HG03520 (cell line): ENCODE measurements around the gene PRUNE1.

ENCODE experiments used
- ATAC-seq: cut with Tn5 transposase; IDR thresholded peaks from one replicate; pipeline ENCODE4 v1.9.1; 2021; ENCODE audit warnings: mild to moderate bottlenecking, moderate library complexity; ENCODE audit not compliant: unreplicated experiment

PRUNE1 gene

DNA sequence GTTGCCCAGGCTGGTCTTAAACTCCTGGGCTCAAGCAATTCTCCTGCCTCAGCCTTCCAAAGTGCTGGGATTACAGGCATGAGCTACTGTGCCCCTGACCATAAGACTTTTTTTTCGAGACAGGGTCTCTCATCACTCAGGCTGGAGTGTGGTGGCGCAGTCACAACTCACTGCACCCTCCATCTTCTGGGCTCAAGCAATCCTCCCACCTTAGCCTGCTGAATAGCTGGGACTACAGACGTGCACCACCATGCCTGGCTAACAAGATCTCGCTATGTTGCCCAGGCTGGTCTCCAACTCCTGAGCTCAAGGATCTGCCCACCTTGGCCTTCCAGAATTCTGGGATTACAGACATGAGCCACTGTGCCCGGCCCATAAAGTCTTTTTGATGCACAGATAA lies 41.2 kb downstream of the PRUNE1 start:
- ATAC-seq = no peak

DNA sequence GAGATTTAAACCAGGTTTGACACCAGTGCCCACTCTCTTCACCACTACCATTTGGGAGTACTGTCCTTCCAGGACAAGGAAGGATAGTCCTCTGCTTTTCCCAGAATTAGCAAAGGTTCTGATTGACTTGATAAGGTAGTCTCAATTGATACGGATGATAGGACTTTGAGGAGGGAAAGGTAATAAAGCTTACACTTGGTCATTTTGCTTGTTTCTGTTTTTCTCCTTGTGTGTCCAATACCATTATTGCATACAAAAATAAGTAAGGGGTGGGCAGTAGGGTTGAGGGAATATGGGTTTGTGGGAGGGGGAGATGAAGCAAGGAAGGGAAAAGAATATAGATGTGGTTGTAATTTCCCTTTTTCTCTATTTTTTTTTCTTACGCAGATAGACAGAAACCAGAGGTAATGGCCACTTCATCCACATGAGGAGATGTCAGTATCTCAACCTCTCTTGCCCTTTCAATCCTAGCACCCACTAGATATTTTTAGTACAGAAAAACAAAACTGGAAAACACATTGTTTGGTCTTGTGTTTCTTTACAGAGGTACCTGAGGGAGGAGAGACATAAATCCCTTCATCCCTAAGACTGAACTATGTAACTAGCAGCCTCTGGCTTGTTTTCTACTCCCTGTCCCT lies 41.9 kb downstream of the PRUNE1 start:
- no peak for ATAC-seq

DNA sequence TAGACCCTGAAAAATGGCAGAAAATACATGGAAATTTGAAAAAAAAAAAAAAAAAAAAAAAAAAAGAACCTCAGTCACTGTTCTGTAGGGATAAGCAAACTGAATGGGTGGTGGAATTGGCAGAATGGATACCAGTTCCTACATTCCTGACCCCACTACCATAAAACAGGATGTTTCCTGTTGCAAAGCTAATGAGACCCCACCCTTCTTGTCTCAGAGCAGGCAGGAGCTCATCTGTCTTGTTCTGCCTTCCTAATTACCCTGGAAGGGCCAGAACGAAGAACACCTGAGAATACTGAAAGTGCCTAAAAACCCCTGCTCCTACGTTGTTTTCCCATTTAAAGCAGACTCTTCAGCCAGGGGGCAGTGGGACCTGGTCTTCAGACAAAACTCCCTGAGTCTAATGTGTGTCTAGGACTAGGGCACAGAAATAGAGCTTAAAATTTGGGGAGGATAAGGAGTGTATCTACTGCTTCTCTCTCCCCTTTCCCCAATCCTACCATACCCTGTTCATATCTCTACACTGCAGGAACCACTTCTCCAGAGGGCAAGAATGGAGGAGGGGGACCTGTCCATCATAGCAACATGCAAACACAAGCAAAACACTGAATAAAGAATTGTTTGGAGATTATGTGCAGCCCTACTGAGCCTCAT lies 43.2 kb downstream of the PRUNE1 start:
- no peak for ATAC-seq

DNA sequence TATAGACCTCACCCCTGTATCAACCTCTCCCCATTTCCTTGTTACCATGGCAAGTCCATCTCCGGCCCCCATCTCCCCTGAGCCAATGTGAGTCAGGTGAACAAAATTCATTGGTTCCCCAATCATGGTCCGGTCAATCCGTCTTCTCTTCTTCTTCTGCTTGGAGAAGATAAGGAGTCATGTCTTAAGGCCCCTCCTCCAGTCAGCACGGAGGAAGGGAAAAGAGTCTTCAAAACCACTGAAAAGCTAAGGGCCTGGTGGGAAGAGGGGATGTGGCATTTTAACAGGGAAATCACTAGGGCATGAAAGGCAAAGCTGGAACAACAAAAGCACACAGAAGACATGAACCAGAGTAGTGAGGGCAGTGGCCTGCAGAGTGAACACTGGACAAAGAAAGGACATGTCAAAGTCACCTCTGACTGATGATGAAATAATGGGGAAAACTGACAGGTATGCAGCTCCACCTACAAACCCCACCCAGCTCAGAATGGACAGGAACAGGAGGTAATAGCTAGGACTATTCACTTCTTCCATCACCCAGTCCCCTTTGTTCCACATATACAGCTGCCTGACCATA lies 46.8 kb downstream of the PRUNE1 start:
- ATAC-seq = no peak

DNA sequence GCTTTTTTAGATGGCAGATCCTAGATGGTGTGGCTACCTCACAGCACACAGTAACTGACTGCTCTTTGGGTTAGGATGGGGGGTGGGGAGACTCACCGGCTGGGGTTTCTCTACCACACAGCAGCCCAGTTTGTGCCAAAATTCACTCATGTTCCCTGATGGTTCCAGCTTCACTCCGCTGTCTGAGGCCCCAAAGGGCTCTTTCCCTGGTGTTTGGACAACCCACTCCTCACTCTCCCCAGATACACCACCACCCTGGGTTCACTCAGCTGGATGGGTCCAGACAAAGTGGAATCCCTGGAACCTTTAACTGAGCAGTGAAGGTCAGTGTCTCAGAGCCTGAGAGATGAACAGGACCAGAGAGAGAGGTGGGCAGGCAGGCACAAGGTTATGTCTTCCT lies 47.3 kb downstream of the PRUNE1 start:
- ATAC-seq = no peak

DNA sequence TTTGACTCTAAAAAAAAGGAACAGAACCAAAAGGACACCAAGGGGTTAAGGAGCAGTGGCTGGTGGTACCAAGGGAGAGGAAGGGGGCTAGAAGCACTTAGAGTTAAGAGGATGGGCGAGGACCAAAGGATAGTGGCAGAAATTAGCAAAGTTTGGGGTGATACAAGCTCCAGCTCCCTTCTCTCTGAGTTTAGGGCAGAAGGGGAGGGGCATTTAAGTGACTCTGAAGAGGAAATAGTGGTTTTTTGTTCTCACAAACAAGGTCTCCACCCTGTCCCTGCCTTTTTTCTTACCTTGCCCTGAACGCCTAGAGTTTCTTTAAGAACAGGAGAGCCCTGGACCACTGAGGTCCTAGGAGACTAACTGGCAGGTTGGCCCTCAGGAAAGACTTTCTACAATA lies 47.9 kb downstream of the PRUNE1 start:
- ATAC-seq = no peak

DNA sequence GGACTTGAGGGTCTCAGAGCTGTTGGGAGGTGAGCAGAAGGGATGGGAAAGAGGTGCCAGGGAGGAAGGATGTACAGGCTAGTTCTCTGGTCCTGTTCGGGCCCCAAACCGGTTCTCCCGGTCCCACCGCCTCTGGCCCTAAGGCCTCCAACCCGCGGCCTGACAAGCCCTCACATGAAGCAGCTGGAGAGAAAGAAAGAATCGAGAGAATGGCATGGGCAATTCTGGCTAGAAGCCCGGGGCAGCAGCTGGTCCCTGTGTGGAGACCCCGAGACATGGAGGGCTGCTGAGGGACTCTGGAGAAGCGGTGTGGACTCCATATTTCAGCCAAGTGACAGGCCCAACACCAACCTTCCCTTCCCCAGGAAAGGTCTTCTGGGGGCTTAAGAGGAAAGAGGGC lies 50.4 kb downstream of the PRUNE1 start:
- ATAC-seq = no peak

DNA sequence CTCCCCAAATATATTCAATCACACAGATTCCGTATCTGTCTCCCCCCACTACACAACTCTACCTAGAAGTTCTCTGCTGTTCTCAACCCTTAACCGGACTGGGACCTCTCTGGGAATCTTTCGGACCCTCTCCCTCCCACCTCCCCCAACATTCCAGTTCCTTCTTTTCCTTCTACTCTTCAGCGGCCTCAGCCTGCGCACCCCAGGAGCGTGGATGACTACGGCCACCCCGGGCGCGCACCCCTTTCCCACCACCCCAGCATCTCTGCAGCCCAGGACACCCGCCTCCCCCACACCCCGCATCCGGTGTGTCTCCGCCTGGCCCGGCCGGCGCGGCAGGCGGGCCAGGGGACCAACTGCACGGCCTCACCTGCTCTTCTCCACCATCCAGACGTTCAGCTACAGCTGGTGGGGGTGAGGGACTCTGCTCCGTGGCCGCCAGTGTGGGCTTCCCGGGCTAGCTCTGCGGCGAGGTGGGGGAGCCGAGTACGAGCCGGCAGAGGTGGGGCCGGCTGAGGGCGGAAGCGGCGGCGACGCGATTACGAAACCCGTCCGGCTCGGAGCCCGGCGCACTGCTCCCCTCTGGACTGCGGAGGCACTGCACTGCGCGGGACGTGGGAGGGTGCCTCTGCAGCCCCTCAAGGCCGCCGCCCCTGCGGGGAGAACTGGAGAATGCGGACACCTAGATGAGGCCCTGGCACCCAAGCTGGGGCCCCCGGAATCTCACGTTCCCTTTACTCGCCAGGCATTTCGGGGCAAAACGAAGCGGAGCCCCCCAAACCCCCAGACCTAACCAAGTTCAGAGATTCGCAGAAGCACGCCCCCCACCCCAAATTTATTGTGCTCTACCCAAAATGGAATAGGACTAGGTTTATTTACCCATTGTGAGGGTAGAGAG lies 51.1 kb downstream of the PRUNE1 start, which contains the start of gene CDC42SE1:
Gene CDC42SE1 (minus strand): TSS at position 514 of the 898 bp plus-strand sequence. CDS start 3,892 bp downstream, outside the sequence.
- peak; percentile 83 for ATAC-seq

DNA sequence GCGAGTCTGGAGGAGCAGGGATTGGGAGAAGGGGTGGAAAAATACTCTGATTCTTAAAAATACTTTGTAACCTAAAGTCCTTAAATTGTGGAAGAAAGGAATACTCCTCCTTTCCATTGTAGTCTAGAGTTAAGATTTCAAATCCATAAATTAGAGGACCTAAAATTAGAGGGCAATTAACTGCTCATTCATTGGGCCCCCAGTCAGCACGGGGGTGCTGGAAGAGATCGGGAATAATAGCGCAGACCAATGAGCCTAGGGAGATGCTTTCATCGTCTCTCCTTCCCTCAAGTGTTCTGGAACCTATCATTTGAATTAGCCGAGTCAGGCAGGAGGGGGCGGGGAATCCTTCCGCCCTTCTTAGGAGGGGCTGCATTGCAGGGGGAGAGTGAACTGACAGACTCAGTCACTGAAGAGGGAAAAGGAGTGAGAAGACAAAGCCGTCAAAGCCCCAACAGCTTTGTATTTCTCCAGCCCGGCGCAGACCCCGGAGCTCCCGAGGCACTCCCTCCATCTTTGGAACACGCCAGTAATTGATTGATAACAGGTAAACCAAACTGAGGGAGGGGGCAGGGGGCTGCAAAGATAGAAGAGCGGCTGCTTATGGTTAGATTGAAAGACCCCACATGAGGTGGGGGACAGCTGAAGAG lies 51.9 kb downstream of the PRUNE1 start, which contains the start of gene MLLT11:
Gene MLLT11 (plus strand): TSS at position 391 of the 650 bp plus-strand sequence. CDS start 6,828 bp downstream, outside the sequence.
- ATAC-seq = no peak

DNA sequence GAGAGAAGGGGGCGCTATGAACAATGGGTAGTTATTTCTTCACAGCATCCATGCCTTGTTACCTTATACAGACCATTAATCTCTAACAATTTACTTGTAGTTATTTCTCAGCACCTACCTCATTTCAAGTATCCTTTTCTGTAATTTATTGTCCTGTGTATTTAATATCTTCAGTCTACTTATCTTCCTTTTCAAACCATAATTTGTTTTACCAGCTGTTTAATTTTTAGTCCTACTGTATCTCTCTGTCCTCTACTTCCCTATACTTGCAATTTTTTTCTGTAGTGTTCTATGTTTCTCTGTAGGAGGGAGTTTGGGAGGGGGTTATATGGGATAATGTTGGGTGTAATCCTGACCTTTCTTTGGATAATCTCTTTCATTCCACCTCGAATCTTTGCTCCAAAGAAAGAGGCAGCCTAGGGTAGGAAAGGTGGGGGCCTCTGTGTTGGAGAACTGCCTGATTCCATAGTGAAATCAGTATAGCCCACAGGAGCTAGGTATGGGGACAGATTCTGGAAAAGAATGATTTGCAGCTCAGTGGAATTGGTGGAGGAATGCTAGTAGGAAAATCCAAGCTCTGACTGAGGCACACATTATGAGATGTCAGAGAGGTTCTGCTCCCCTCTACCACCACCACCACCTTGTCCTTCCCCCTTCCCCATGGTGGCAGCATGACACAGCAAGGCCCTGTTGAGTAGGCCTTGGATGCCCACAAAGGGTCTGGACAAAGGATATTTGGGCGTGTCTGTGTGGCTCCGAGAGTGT lies 52.6 kb downstream of the PRUNE1 start:
- no peak for ATAC-seq

DNA sequence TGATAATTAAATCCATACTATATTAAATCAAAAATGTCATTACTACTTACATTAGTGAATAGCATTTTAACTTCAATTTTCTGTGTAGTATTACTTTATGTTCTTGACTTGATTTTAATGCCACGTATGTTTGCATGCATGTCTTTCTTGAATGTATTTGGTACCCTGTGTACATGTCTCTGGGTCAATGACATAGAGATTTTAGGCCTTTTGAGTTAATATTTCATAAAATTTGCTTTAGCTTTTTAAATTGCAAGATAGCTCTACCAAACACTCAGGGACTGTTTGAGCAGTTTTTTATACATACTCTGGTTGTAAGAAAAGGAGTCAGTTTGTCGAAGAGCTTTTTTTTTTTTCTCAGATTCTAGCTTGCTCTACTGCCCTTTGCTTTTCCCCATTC lies 53.5 kb downstream of the PRUNE1 start:
- ATAC-seq = no peak

DNA sequence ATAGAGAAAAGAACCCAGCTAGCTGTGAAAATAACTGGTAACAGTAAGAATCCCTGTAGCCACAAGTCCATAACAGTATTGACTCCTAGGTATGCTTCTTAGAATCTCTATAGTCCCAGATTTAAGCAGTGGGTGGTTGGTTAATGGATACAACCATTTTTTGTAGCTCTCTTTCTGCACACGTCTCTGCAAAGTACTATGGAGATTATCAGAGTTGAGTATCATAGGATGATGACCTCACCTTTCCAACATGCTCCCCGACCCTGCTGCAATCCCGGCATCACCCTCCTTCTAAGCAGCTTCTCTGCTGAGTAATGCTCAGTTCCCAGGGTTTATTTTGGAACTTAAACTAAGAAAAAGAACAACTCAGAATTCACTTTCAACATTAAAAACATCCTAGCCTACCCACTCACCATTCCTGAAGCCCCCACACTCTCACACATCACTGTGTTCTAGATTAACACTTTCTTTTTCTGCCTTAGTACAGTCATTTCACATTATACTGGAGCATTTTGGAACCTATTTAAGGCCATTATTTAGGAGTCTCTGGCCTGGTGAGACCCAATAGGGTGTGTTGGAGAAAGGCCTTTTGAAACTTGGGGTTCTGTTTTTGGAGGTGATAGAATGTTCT lies 54.6 kb downstream of the PRUNE1 start:
- ATAC-seq = no peak

DNA sequence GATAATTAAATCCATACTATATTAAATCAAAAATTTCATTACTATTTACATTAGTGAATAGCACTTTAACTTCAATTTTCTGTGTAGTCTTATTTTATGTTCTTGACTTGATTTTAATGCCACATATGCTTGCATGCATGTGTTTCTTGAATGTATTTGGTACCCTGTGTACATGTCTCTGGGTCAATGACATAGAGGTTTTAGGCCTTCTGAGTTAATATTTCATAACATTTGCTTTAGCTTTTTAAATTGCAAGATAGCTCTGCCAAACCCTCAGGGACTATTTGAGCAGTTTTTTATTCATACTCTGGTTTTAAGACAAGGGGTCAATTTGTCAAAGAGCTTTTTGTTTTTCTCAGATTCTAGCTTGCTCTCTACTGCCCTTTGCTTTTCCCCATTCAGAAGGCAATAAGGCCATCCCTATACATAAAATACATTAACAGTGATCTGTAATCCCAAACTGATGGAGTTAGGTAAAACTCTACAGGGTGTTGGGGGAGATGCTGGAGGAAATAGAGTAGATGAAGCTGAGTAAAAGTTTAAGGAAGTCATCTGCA lies 56.9 kb downstream of the PRUNE1 start:
- ATAC-seq = no peak

DNA sequence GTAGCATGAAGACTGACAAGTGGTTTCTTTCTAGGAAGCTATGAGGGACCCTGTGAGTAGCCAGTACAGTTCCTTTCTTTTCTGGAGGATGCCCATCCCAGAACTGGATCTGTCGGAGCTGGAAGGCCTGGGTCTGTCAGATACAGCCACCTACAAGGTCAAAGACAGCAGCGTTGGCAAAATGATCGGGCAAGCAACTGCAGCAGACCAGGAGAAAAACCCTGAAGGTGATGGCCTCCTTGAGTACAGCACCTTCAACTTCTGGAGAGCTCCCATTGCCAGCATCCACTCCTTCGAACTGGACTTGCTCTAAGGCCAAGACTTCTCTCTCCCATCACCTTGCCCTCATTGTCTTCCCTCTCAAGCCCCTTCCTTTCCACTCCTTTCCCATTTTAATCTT lies 58.9 kb downstream of the PRUNE1 start:
- no peak for ATAC-seq

DNA sequence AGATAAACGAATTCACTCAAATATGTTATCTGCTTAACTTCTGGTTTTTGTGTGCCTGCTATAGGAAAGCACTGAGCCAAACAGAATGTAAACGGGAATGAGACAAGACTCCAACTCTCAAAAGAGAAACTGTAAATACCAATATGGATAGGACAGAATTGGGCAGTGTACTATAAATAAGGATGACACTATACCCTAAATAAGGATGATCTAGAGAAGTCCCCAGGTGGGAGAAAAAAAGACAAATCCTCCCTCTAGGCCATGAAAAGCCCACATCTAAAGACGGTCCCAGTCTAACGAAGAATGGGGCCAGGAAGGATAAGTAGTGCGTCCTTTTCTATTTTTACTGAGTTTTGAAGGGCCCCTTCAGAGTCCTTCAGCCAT lies 60.8 kb downstream of the PRUNE1 start:
- ATAC-seq = no peak

DNA sequence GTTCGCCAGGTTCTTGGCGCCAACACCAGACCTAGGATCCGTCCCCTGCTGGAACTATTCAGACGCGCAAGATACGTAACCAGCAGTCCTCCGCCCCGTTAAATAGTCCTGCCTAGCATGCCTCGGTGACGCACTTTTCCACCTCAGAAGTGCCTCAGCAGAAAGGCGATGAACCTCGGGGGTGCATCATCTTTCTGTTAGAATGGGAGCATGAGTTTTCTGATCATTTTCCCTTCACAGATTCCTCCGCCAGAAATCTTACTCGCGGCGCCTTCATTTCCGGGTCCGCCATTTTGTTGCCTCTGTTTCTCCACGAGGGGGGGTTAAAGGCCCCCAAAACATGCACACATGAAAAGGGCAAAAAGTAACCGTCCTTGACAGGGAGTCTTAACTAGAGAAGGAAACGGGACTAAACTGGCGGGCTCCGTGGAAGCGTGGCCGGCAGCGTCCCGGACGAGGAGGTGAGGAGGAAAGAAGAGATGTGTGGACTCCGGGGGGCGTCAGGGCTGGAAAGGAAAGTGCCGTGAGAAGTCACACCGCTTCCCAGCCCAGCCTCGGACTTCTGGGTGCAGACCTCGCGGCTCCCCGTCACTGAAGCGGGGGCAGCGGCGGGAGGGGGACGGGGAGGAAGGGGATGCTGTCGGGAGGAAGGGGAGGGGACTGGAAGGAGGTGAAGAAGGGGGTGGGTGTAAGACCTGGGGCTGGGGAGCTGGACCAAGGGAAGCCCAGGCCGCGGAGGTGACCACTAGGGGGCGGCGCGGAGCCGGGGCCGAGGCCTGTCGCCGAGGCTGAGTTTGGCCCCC lies 62.4 kb downstream of the PRUNE1 start, which contains the start of gene GABPB2:
Gene GABPB2 (plus strand): TSS at position 288 of the 803 bp plus-strand sequence. CDS start 17,429 bp downstream, outside the sequence.
- ATAC-seq = no peak

DNA sequence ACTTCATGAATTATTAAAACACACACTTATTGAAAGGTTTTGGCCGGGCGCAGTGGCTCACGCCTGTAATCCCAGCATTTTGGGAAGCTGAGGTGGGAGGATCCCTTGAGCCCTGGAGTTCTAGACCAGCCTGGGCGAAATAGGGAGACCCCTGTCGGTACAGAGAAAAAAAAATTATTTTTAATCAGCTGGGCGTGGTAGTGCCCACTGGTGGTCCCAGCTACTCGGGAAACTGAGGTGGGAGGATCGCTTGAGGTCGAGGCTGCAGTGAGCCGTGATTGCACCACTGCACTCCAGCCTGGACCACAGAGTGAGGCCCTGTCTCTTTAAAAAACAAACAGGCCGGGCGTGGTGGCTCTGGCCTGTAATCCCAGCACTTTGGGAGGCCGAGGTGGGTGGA lies 64.0 kb downstream of the PRUNE1 start:
- no peak for ATAC-seq
